UCSD-AML1 (cell line): Measurements from ENCODE around the gene RARS1.
"Not testable (repeated sequence)": the region's sequence is repeated elsewhere in the genome, so short reads cannot be mapped to it uniquely, and the experiment has no call there.

Source experiments
- DNase-seq: peaks from one replicate; lab custom pipeline; 2025; ENCODE audit not compliant: unreplicated experiment; lab: John Stamatoyannopoulos, UW

The RARS1 gene

GRCh38 chr5:168480601-168481000, 5.7 kb upstream of the RARS1 start:
- no peak for DNase-seq

GRCh38 chr5:168481330-168481788, 4.9 kb upstream of the RARS1 start:
- no peak for DNase-seq

- no peak for DNase-seq
Observed at GRCh38 chr5:168482361-168482760, 3.9 kb upstream of the RARS1 start.

GRCh38 chr5:168489059-168489458, 2.8 kb downstream of the RARS1 start:
- no peak for DNase-seq

- no peak for DNase-seq
Observed at GRCh38 chr5:168494057-168494555, 7.8 kb downstream of the RARS1 start.

GRCh38 chr5:168502563-168503237, 16.4 kb downstream of the RARS1 start:
- DNase-seq: no peak

- no peak for DNase-seq
Observed at GRCh38 chr5:168513861-168514428, 27.7 kb downstream of the RARS1 start.

- no peak for DNase-seq
Observed at GRCh38 chr5:168525856-168526255, 39.6 kb downstream of the RARS1 start.

GRCh38 chr5:168527756-168528295, 41.6 kb downstream of the RARS1 start:
- DNase-seq: no peak

GRCh38 chr5:168528521-168529373, 42.5 kb downstream of the RARS1 start, which contains the start of gene FBLL1:
Gene FBLL1, plus strand, starts transcription at chr5:168529305. Its CDS starts 200 bp downstream, at chr5:168529505.
- DNase-seq: no peak

GRCh38 chr5:168529374-168530234, 43.3 kb downstream of the RARS1 start:
- no peak for DNase-seq

- DNase-seq: no peak
Observed at GRCh38 chr5:168530621-168531150, 44.4 kb downstream of the RARS1 start.

- no peak for DNase-seq
Observed at GRCh38 chr5:168531191-168531590, 44.9 kb downstream of the RARS1 start.

- no peak for DNase-seq
Observed at GRCh38 chr5:168531987-168532864, 46.0 kb downstream of the RARS1 start.

- not testable (repeated sequence) for DNase-seq
Observed at GRCh38 chr5:168534351-168534750, 48.1 kb downstream of the RARS1 start.

- DNase-seq: no peak
Observed at GRCh38 chr5:168537176-168537575, 50.9 kb downstream of the RARS1 start.

- DNase-seq: no peak
Observed at GRCh38 chr5:168549554-168549953, 63.3 kb downstream of the RARS1 start.

GRCh38 chr5:168550656-168551055, 64.4 kb downstream of the RARS1 start:
- no peak for DNase-seq

- DNase-seq: no peak
Observed at GRCh38 chr5:168552146-168552545, 65.9 kb downstream of the RARS1 start.
